Stimulated activated CD8-positive, alpha-beta memory T cell treated with anti-CD3 and anti-CD28 coated beads, Interleukin-15, amount 100 ng/mL, for 48 hours (primary cell): Measurements from ENCODE around the gene WDR31.
A peak's percentile ranks its signal among the peaks of the same experiment; 100 is the strongest.

ENCODE experiments used
- DNase-seq, 2 donors: peaks; one replicate each; pipeline ENCODE4 v3.0.0-alpha.2; 2020; ENCODE audit warnings: low read depth in 2 of 2

Gene WDR31

DNA sequence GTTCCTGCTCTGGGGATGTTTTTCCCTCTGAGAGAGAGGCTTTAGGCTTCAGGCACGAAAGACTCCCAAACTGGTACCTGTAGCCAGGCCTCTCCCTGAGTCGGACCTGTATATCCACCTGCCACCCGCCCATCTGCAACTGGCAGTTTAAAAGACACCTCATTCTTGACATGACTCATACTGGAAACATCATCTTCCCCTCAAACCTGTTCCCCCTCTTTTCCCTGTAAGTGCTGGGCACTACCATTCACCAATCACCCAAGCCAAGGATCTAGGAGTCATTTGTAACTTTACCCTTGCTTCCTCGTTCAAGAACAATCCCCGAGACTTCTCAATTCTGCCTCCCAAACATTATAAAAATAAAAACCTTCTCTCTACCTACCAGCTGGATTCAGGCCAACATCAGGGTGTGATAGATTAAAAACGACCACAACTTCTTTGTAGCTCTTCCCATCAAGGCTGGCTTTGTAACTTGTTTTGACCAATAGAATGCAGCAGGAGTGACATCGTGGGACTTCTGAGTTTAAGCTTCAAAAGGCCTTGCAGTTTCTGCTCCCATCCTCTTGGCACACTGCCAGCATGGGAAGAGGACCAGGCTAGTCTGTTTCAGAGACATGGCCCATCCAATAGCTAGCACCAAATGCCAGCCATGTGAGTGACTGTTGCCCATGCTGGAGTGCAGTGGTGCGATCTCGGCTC lies 1.8 kb upstream of the WDR31 start:
- DNase-seq, result no peak

DNA sequence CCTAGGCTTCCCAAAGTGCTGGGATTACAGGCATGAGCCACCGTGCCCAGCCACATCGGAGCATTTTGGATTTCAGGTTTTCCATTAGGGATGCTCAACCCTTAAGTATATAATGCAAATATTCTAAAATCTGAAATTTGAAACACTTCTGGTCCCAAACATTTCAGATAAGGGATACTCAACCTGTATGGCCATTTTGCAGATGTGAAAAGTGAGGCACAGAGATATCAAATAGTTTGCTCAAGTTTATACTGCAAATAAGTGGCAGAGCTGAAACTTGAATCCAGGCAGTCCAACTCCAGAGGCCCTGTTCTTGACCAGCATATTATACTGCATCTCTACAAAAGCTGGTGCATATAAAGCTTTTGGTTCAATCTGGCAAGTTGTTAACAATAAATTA lies 2.4 kb downstream of the WDR31 start:
- no peak for DNase-seq

DNA sequence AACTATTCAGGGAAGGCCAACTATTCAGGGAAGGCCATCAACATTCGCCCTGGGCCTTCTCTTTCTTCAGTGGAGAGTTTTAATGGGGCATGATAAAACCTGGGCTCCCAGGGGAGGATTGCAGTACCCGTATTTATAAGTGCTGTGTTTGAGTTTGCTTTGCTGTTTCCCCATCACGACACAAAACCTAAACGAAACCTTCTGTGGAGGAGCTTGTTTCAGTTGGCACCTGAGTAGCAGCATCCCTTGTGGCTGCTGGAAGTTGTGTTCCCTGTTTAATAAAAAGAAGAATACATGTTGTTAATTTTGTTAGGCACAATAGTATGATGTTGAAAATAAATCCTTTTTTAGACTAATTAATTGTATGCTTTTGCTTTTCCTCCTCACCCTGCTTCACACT lies 8.3 kb downstream of the WDR31 start:
- no peak for DNase-seq

DNA sequence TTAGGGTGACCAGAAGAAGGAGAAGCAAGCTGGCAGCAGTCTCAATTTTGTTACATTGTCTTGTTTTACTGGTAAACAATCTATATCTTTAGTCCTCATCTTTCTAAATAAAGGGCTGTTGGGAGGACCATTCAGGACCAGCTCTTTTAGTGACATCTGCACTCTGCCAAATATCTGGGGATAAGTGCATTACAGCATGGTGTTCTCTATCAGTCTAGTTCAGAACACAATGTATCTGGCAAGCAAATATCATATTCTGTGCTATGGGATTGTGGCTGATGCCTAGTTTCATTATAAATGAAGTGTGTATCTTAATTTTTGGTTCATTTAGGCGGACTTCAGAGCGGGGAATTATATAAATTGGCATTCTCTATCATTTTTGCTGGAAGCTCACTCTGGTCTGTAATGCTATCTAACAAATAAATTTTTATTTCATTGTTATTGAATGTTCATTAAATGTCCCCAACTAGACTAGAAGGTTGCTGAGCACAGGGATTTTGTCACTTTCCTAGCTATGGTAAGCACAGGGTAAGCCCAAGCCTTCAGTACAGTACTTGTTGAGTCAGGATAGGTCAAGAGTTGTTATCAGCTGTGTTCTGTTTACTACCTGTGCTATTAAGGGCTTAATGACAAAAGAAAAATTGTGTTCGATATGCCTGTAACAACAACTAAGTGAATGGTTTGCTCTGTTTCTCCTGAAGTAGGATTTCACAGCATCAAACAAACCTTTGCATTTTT lies 11.9 kb downstream of the WDR31 start:
- DNase-seq, result no peak

DNA sequence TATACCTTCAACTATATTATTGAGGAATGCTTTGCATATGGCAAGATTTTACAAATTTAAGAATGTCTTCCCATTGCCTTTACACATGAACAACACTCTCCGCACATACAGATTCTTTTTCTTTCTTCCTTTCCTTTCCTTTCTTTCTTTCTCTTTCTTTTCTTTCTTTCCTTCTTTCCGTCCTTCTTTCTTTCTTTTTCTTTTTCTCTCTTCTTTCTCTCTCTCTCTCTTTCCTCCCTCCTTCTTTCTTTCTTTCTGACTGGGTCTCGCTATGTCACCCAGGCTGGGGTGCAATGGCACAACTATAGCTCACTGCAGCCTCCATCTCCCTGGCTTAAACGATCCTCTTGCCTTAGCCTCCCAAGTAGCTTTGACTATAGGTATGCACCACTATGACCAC lies 13.8 kb downstream of the WDR31 start:
- DNase-seq, result no peak

DNA sequence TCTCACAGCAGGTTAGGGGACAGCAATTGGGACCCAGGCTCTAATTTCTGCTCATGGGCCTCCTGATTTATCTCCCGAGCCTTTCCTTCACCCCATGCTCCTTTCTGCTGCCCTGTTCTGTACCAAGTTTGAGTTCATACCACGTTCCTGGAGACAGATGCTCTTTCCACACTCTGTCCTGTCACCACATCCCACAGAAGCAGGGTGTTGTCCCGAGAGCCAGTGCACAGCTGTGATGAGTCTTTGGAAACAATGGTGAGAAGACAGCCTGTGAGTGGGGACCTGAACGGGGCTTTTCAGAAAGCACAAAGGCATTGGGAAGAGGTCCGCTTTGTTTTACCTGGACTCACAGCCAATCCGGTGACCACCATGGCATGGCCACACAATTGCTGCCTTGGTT lies 17.4 kb downstream of the WDR31 start:
- no peak for DNase-seq

DNA sequence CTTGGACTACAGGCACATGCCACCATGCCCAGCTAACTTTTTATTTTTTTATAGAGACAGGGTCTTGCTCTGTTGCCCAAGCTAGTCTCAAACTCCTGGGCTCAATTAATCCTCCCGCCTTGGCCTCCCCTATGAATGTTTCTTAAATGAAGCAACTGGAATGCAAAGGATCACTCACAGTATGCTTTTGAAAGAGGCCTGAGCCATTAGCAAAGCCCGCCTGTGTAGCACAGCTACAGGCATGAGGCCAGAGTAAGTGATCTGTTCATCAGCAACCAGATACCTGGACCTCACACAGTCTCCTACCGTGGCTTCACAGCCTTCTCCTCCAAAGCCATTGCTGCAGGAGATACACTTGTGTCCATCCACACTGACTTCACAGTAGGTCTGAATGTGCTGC lies 20.0 kb downstream of the WDR31 start:
- no peak for DNase-seq

DNA sequence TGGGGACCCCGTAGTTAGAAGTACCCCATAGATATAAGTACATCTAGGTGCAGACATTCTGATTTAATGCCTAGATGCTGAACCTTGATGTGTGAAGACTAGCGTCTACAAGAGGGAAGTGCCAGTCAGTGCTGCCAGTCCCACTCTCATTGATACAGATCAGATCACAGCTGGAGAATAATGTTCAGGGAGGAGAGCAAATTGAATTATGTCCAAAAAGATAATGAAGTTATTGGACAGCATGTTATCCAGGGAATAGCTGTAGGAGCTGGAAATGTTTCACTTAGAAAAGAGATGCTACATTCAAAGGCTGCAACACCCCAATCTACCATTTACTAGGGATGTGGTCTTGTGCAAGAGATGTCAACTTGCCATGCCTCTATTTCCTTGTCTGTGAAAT lies 21.0 kb downstream of the WDR31 start:
- DNase-seq, result no peak

DNA sequence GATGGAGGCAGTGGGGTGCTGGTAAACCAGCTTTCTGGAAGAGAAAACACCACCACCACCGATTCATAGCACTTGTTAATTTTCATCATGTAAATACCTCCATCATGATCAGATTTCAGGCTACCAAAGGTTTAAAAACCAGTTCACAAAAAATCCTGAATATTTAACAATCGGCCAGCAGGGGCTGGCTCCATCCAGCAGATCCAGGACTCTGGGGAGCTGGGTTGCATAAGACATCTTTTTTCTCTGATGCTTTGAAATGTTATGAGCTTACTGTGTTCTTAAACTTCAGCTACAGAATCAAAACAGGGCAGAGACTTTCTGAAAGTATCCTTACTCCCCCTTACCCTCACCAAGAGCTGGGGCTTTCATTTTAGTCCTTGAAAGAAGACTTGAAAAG lies 22.3 kb downstream of the WDR31 start:
- DNase-seq, result no peak

DNA sequence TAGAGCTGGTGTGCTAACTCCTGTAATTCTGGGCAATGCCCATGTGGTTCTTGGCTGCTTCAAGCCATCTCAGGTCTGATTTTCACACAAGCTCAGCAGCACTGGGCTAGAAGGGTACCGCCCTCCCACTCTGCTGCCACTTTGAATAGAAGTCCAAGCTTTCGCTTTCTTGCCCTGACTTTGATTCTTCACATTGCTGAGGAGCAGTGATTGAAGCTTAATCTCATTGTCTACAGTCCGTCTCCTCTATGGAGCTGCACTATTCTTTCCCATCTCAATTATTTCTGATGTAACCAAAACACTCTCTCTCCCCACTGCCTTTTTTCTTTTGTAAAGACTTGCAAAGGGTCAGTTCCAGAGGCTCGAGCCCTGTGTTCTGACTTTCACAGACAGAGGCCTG lies 24.0 kb downstream of the WDR31 start:
- no peak for DNase-seq

DNA sequence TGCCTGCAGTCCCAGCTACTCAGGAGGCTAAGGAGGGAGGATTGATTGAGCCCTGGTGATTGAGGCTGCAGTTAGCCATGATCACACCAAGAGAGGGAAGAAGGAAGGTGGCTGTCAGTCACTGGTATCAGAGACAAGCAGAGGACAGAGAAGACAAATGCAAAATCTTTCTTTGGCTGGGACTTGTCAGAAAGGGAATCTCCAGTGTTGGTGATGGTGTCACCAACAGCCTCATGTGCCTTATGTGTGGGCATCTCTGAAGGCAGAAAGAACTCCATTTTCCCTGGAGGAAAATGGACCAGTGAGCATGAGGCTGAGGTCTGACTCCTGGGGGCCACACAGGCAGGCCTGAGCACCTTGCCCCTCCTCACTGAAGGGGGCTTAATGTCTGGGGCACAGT lies 24.8 kb downstream of the WDR31 start:
- DNase-seq, result no peak

DNA sequence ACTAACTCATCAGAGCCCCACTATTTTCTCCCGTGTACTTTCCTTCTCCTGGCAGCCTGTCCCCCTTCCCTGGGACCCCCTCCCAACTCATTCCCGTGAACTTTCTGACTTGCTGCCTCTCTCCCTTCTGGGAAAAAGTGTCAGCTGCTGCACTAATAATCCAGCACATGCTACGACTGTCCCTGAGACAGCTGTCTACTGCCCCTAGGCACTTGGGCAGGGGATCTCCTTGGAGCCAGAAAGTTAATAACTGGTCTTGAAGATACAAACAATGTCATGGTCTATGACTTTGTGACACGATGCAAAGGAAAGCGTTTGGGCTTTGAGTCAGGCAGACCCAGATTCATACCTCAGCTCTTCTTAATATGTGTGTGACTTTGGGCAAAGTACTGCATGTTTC lies 26.8 kb downstream of the WDR31 start:
- DNase-seq, result no peak

DNA sequence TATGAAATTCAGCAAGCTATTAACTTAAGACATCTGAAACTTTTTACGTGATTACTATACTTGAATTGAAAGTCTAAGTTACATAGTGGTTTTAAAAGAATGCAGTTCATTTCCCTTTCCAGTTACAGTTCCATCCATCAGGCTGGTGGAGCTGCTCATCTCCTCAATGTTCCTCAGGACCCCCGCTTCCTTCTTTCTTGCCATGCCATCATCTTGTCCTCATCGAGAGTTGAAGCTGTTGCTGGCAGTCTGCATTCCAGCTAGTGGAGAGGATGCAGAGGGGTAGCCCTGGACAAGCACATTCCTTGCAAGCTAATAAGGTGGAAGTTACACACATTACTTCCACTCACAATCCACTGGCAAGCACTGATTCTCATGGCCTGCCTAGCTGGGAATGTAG lies 28.1 kb downstream of the WDR31 start:
- no peak for DNase-seq

DNA sequence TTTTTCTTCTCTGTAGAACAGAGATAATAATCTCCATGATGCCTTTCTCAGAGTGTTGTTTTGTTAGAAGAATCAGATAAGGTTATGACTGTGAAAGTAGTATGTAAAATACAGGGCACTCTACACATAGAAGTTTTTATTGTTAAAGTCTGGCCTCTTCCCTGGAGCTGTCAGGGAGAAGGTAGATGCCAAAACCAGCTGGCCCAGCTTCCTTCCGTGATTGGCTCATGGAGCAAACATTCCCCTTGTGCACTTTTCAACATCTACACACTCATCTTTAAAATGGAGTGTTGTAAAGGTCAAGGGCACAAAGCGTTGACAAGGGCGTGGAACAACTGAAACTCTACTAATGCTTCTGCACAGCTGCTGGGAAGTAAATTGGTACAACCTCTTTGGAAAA lies 29.5 kb downstream of the WDR31 start:
- DNase-seq, result no peak

DNA sequence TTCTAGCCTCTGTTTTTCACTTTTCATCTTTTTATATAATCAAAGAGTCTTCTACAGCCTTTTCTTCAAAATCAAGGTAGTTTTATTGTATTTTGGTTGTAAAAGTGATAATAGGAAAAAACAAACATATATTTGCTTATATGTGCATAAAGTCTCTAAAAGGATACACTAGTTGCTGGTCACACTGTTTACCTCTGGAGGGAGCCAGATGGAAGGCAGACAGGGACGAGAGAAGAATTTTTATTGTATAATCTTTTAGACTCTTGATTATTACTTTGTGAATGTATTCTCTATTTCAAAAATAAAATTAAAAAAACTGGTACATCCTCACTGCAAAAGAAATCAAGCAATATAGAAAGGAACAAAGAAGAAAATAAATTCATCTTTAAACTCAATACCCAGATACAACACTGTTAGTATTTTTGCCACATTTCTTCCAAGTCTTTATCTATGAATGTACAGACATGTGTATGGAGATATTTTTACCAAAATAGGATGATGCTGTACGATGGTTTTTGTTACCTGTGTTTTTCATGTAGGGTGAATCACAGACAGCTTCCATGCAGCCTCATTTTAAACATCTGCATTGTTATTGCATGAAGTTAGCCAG lies 30.8 kb downstream of the WDR31 start:
- DNase-seq, result peak in 1 of 2 donors; percentile 1

DNA sequence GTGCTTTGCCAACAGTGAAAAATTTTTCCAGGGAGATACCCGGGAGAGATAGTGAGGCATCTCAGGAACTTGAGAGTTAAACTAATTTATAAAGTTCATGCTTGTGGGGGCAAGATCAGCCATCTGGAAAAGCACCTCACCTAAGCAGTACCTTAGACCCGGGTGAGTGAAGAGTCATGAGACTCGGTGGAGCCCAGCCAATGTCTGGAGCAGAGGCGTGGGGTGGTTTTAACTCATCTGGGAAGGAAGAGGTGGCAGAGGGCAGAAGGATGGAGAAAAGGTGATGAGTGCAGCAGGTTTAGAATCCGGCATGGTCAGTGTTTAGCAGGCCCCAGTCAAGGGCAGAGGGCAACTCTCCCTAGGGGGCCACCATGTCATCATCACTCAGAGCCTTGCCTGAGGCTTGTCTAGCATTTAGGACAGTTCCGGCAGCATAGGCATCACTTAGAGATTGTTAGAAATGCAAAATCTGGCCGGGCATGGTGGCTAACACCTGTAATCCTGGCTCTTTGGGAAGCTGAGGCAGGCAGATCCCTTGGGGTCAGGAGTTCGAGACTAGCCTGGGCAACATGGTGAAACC lies 32.6 kb downstream of the WDR31 start:
- no peak for DNase-seq

DNA sequence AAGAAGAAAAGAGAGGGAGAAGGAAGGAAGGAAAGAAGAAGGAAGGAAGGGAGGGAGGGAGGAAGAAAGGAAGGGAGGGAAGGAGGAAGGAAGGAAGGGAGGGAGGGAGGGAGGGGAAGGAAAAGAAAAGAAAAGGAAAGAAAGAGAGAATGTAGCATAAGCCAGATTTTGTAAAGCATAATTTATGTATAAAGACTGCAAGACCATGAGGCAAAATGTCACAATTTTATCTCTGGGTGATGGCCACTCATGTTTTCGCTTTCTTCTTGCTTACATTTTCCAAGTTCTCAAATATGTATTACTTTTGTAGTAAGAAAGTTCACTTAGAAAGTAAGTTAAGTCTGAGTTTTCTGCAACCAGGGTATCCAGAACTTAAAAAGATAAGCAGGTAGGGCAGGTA lies 33.5 kb downstream of the WDR31 start:
- DNase-seq, result no peak

DNA sequence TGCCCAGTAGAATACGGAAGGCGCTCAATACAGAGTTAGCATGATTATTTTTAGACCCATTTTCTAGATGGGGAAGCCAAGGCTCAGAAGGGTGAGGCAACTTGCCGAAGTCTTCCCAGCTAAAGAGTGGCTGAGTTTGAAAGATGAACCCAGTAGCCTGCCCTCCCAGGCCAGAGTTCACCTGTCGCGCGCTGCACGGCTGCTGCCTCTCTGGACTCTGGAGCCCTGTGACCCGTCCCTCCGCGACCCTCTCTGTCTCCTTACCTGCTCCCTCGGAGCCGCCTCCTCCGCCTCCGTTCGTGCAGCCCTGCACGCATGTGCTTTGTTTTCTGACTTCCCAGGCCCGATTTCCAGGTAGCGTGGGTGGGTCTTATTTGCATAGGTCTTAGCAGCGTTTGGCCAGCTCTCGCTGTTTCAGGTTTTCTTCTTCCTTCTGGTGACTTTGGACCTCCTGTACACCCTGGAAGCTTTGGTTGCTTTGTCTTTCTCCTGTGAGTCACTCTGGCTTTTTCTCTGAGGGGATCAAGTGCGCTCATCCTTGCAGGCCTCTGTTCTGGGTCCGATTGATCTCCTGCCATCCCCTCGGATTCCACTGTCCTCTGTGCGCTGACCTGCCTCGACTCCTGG lies 37.2 kb downstream of the WDR31 start, which contains the start of gene RNF183:
Gene RNF183, minus strand, starts transcription at position 585 of the 627 bp plus-strand sequence. CDS start 5,192 bp downstream, outside the sequence.
- DNase-seq, result no peak

DNA sequence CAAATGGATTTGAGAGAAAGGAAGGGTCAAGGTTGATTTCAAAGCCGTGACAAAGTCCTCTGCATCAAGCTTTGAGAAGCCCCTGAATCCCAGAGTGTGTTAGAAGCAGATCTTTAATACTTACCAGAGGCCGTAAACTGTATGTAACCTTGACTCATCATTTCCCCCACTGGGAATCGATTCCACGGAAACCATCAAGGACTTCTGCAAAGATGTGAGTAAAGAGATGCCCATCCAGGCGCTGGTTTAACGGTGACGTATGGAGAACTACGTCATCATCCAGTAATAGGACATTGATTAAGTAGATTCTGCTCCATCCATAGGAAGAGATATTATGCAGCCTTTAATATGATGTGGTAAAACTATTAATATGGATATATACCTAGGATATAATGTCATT lies 38.5 kb downstream of the WDR31 start:
- no peak for DNase-seq

DNA sequence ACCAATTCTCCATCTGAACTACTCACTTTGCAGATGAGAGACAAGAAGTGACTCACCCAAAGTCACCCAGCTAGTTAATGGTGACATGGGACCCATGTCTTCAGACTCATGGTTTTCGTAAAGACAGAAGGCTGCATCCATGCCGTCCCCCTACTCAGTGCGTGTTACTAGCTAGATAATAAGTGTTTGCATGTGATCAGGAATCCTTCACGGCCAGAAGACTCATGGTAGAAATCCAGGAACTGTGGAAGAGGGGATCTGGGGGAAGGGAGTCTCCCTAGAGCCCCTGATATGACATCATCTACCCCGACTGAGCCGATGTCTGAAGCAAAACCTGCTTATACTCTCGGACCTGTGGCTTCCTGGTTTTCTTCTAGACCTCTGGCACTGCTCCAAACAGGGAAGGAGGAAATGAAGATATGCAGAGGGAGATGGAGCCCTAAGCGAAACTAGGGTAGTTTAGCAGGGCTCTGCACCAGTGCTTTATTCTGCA lies 40.2 kb downstream of the WDR31 start:
- DNase-seq, result no peak

DNA sequence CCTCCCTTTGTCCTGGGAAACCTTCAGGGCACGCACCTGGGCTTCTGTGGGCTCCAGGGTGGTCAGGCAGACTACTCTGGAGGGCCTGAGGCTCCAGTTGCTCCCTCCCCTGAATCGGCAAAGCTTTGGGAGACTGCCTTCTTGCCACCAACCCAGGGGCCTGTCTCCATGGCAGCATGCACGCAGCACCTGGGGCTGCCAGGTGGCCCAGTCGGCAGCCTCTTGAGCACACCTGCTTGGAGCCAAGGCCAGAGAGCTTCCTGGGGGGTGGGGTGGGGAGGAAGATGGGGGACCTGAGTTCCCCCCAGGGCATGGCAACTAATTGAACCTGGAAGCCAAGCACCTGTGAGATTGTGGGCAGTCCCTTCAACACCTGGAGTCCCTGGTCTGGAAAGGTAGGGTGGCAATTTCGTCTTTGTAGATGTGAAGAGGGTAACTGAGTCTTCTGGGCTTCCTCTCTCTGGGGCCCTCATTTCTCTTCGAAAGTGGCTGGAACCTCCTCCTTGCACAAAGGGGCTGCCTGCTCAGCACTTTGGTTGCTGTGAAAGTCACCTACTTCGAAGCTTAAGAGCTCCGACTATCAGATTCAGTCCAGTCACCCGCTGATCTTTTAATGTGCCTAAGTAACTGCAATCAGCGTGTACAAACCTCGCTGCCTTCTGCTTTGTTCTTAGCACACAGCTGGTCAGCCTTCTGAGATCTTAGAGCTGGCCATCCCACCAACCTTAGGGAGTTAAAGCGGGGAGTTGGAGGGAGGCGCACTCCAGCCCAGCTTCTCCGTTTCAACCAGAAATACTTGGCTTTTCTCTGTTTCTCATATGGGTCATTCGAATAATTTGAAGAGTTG lies 40.9 kb downstream of the WDR31 start:
- DNase-seq, result no peak
